Neural cell (in vitro differentiated cells): ENCODE data around the gene TXNRD1. TPM values are rescaled to one million over a fixed set of nuclear protein-coding genes. Genes with fewer than 3 reads are reported as not detected.
"Not testable (repeated sequence)": the region's sequence is repeated elsewhere in the genome, so short reads cannot be mapped to it uniquely, and the experiment has no call there.

Source experiments
- H2AFZ ChIP-seq: fragments of 200-600, 300-800 bp; sonication (generic), shearing (Covaris generic); 2 replicates; pipeline ENCODE4 v1.6.0; 2014; ENCODE audit warnings: low read depth, mild to moderate bottlenecking, antibody characterized with exemption, low read length, moderate library complexity
- H3F3A ChIP-seq: fragments of 200-600 bp; shearing (Covaris generic); 2 replicates; pipeline ENCODE4 v1.6.1; 2016; ENCODE audit warnings: mild to moderate bottlenecking, moderate library complexity, mixed read lengths, antibody characterized with exemption, low read length; ENCODE audit not compliant: insufficient read depth, poor library complexity, severe bottlenecking
- H3K27ac ChIP-seq: fragments of 200-600, 300-800 bp; sonication (generic), shearing (Covaris generic); 2 replicates; pipeline ENCODE4 v1.5.1; 2014; ENCODE audit warnings: mild to moderate bottlenecking, low read length, moderate library complexity
- H3K27me3 ChIP-seq: fragments of 300-800, 200-600 bp; sonication (generic), shearing (Covaris generic); 2 replicates; pipeline ENCODE4 v1.6.0; 2014; ENCODE audit warnings: mild to moderate bottlenecking, low read depth, low read length, moderate library complexity; ENCODE audit not compliant: insufficient read depth
- H3K36me3 ChIP-seq: fragments of 300-800, 200-600 bp; sonication (generic), shearing (Covaris generic); 2 replicates; pipeline ENCODE4 v1.5.1; 2014; ENCODE audit warnings: mild to moderate bottlenecking, antibody characterized with exemption, low read length, moderate library complexity; ENCODE audit not compliant: insufficient read depth
- H3K4me2 ChIP-seq: fragments of 300-800, 200-600 bp; sonication (generic), shearing (Covaris generic); 2 replicates; pipeline ENCODE4 v1.6.0; 2014; ENCODE audit warnings: mild to moderate bottlenecking, low read length
- H3K4me3 ChIP-seq: fragments of 300-800, 200-600 bp; sonication (generic), shearing (Covaris generic); 2 replicates; pipeline ENCODE4 v1.5.1; 2014; ENCODE audit warnings: mild to moderate bottlenecking, low read length, moderate library complexity
- H3K79me2 ChIP-seq: fragments of 200-600 bp; shearing (Covaris generic); replicated peaks from 2 replicates; pipeline ENCODE4 v1.6.0; 2014; ENCODE audit warnings: mild to moderate bottlenecking, low read length, moderate library complexity; ENCODE audit not compliant: insufficient read depth
- H3K9ac ChIP-seq: fragments of 300-800, 200-600 bp; sonication (generic), shearing (Covaris generic); 2 replicates; pipeline ENCODE4 v1.6.1; 2016; ENCODE audit warnings: mild to moderate bottlenecking, low read length, mixed read lengths
- H3K9me2 ChIP-seq: fragments of 200-600 bp; shearing (Covaris generic); 2 replicates; pipeline ENCODE4 v1.6.1; 2016; ENCODE audit warnings: mild to moderate bottlenecking, low read length, mixed read lengths; ENCODE audit not compliant: insufficient read depth
- H3K9me3 ChIP-seq: fragments of 200-600, 300-800 bp; sonication (generic), shearing (Covaris generic); 2 replicates; pipeline ENCODE4 v1.6.1; 2016; ENCODE audit warnings: mild to moderate bottlenecking, mixed run types, low read length, moderate library complexity, mixed read lengths
- H4K20me1 ChIP-seq: fragments of 200-600 bp; shearing (Covaris generic); 2 replicates; pipeline ENCODE4 v1.6.1; 2016; ENCODE audit warnings: mild to moderate bottlenecking, mixed run types; ENCODE audit not compliant: insufficient read depth
- EP300 ChIP-seq: fragments of 450-650 bp; conservative IDR thresholded peaks from 2 replicates; pipeline ENCODE4 v1.6.1; 2014; ENCODE audit warnings: antibody characterized with exemption, mild to moderate bottlenecking, moderate library complexity; ENCODE audit not compliant: poor library complexity, severe bottlenecking
- EZH2 ChIP-seq: fragments of 200-600, 300-800 bp; shearing (Covaris generic), sonication (generic); IDR thresholded peaks from 2 replicates; pipeline ENCODE4 v1.6.1; 2014; ENCODE audit warnings: antibody characterized with exemption, low read length, borderline replicate concordance, mild to moderate bottlenecking; ENCODE audit not compliant: insufficient read depth, poor library complexity, severe bottlenecking
- MXI1 ChIP-seq: fragments of 450-650 bp; conservative IDR thresholded peaks from 2 replicates; pipeline ENCODE4 v1.6.1; 2014; ENCODE audit warnings: antibody characterized with exemption, mild to moderate bottlenecking; ENCODE audit not compliant: poor library complexity, severe bottlenecking
- POLR2AphosphoS5 ChIP-seq: IDR thresholded peaks from 2 replicates; pipeline ENCODE4 v1.6.1; 2012
- RAD21 ChIP-seq: fragments of 450-650 bp; conservative IDR thresholded peaks from 2 replicates; pipeline ENCODE4 v1.6.1; 2014; ENCODE audit warnings: antibody characterized with exemption, mild to moderate bottlenecking, moderate library complexity
- SMC3 ChIP-seq: fragments of 450-650 bp; conservative IDR thresholded peaks from 2 replicates; pipeline ENCODE4 v1.6.1; 2014; ENCODE audit warnings: antibody characterized with exemption, mild to moderate bottlenecking, moderate library complexity; ENCODE audit not compliant: poor library complexity
- TAF1 ChIP-seq: IDR thresholded peaks from 2 replicates; pipeline ENCODE4 v1.6.1; 2012; ENCODE audit warnings: low read depth
- polyA plus RNA-seq: library from polyadenylated mRNA; depleted of rRNA; stranded (reverse); fragments of >200 nt; gene quantifications from 2 replicates; pipeline ENCODE4 v1.2.3, GENCODE V29; 2014
- TF ChIP-seq, protein P1 (sequence below): IDR thresholded peaks from 2 replicates; pipeline ENCODE4 v1.6.1; 2012; ENCODE audit warnings: borderline replicate concordance
- TF ChIP-seq, protein P2 (sequence below): fragments of 450-650 bp; IDR thresholded peaks from 2 replicates; pipeline ENCODE4 v1.5.1; 2014; ENCODE audit warnings: antibody characterized with exemption, mild to moderate bottlenecking, moderate library complexity; ENCODE audit not compliant: poor library complexity, severe bottlenecking

TXNRD1 gene
- polyA plus RNA-seq, 1 donor from 2014 or later: 59.6 TPM

DNA sequence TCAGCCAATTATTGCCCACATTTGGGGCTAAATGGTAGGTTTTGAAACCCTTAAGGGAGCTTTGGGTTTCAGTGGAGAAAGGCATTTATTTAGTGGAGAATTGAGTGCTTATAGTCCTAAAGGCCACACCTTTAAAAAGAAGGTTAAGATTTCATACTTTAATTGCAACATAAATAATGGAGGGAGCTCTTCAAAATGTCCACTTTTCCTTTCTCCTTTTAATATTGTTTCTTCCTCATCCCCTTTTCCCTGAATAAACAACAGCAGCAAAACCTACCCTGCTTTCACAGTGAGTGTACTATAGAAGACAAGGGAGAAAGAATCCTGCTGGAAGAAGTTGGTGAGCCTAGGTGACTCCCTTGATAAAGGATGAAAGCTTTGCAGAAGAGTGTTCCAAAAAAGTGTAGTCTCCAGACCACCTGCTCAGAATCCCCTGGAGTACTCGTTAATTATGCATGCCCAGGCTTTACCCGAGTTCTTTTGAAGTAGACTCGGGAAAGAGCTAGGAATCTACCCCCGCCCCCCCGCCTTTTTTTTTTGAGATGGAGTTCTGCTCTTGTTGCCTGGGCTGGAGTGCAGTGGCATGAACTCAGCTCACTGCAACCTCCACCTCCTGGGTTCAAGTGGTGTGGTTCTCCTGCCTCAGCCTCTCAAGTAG, 76.4 kb downstream of the TXNRD1 start:
- H3K9me3 ChIP-seq: no peaks in the 10 kb centered on the region
- H3K27ac ChIP-seq: no peak overlapping the region
- H2AFZ ChIP-seq: no peak overlapping the region
- no peaks in the 10 kb centered on the region for H3K9me2 ChIP-seq
- TF ChIP-seq, protein P1, sequence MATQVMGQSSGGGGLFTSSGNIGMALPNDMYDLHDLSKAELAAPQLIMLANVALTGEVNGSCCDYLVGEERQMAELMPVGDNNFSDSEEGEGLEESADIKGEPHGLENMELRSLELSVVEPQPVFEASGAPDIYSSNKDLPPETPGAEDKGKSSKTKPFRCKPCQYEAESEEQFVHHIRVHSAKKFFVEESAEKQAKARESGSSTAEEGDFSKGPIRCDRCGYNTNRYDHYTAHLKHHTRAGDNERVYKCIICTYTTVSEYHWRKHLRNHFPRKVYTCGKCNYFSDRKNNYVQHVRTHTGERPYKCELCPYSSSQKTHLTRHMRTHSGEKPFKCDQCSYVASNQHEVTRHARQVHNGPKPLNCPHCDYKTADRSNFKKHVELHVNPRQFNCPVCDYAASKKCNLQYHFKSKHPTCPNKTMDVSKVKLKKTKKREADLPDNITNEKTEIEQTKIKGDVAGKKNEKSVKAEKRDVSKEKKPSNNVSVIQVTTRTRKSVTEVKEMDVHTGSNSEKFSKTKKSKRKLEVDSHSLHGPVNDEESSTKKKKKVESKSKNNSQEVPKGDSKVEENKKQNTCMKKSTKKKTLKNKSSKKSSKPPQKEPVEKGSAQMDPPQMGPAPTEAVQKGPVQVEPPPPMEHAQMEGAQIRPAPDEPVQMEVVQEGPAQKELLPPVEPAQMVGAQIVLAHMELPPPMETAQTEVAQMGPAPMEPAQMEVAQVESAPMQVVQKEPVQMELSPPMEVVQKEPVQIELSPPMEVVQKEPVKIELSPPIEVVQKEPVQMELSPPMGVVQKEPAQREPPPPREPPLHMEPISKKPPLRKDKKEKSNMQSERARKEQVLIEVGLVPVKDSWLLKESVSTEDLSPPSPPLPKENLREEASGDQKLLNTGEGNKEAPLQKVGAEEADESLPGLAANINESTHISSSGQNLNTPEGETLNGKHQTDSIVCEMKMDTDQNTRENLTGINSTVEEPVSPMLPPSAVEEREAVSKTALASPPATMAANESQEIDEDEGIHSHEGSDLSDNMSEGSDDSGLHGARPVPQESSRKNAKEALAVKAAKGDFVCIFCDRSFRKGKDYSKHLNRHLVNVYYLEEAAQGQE: no peak
- TF ChIP-seq EZH2: no peak
- H3F3A ChIP-seq: no peaks in the 10 kb centered on the region
- H3K27me3 ChIP-seq: no peaks in the 10 kb centered on the region
- H3K4me3 ChIP-seq: no peak overlapping the region
- H3K79me2 ChIP-seq: peaks cover 47% of the 10 kb centered on the region
- H3K9ac ChIP-seq: no peak overlapping the region
- H3K4me2 ChIP-seq: no peak overlapping the region
- H3K36me3 ChIP-seq: peaks cover 9% of the 10 kb centered on the region
- H4K20me1 ChIP-seq: no peaks in the 10 kb centered on the region

DNA sequence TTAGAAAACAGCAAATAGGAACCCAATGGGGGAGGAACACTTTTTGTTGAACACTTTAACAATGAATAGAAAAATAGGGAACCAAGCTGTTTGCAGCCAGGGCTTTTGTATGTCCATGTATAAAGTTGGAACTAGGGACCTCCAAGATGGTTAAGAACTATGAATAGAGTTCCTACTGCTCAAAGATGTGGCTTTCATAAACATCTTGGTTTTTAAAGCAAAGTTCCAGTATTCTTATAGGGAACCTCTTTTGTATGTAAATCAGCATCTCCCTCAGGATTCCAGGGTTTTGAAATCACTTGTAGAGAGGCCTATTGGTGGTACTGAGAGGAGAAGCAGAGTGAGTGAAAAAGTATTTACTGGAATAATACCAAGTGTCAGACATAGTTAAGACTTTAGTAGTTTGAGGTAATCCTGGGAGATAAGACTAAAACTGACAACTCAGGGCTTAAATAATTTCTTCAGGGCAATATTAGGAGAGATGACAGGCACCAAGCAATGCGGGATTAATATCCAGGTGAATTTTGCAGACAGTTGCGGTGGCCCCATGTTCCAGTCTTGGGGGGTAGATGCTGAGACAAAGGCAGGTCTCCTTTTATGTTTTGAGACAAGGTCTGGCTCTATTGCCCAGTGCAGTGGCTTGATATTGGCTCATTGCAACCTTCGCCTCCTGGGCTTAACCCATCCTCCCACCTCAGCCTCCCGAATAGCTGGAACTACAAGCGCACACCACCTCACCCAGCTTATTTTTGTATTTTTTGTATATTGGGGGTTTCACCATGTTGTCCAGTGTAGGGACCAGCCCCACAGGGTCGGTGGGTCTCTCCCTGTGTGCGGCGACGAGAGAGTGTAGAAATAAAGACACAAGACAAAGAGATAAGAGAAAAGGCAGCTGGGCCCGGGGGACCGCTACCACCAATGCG, 77.6 kb downstream of the TXNRD1 start:
- Histone ChIP-seq H3K4me3 (no peak overlapping the region), H3K9me3 (no peaks in the 10 kb centered on the region), H3K27me3 (no peaks in the 10 kb centered on the region), H3K27ac (no peak overlapping the region), H3K4me2 (no peak overlapping the region), H3K36me3 (peaks cover 9% of the 10 kb centered on the region), H2AFZ (no peak overlapping the region), H3F3A (no peaks in the 10 kb centered on the region), H3K79me2 (peaks cover 47% of the 10 kb centered on the region), H4K20me1 (no peaks in the 10 kb centered on the region), H3K9me2 (no peaks in the 10 kb centered on the region), H3K9ac (no peak overlapping the region)
- TF ChIP-seq, protein P2, sequence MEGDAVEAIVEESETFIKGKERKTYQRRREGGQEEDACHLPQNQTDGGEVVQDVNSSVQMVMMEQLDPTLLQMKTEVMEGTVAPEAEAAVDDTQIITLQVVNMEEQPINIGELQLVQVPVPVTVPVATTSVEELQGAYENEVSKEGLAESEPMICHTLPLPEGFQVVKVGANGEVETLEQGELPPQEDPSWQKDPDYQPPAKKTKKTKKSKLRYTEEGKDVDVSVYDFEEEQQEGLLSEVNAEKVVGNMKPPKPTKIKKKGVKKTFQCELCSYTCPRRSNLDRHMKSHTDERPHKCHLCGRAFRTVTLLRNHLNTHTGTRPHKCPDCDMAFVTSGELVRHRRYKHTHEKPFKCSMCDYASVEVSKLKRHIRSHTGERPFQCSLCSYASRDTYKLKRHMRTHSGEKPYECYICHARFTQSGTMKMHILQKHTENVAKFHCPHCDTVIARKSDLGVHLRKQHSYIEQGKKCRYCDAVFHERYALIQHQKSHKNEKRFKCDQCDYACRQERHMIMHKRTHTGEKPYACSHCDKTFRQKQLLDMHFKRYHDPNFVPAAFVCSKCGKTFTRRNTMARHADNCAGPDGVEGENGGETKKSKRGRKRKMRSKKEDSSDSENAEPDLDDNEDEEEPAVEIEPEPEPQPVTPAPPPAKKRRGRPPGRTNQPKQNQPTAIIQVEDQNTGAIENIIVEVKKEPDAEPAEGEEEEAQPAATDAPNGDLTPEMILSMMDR: no peak
- TF ChIP-seq SMC3 (no peak), TAF1 (no peak), RAD21 (no peak), MXI1 (no peak), EZH2 (no peak), EP300 (no peak), POLR2AphosphoS5 (no peak)

DNA sequence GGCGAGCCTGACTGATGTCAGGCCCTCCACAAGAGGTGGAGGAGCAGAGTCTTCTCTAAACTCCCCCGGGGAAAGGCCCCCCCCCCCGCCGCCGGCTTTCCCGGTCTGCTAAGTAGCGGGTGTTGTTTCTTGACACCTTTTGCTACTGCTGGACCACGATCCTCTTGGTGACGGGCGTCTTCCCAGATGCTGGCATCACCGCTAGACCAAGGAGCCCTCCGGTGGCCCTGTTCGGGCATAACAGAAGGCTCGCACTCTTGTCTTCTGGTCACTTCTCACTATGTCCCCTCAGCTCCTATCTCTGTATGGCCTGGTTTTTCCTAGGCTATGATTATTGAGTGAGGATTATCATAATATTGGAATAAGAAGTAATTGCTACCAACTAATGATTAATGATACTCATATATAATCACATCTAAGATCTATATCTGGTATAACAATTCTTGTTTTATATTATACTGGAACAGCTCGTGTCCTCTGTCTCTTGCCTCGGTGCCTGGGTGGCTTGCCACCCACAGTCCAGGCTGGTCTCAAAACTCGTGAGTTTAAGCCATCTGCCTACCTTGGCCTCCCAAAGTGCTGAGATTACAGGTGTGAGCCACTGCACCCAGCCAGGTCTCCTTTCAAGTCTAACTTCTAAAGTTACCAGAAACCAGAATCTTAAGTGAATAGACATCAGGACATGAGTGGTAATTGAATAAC, 78.7 kb downstream of the TXNRD1 start:
- H3K9me2 ChIP-seq, H3K36me3 ChIP-seq, H3K27ac ChIP-seq, H3K27me3 ChIP-seq, H3K4me2 ChIP-seq, H4K20me1 ChIP-seq, H3K4me3 ChIP-seq, H2AFZ ChIP-seq, H3K9ac ChIP-seq, H3F3A ChIP-seq, H3K9me3 ChIP-seq: not testable (repeated sequence)
- peaks cover 44% of the 10 kb centered on the region for H3K79me2 ChIP-seq
